GM19035 (cell line): ENCODE data around the gene MBD4.
A peak's percentile ranks its signal among the peaks of the same experiment; 100 is the strongest.
"Not testable (repeated sequence)": the region's sequence is repeated elsewhere in the genome, so short reads cannot be mapped to it uniquely, and the experiment has no call there.

Source experiments
- ATAC-seq: cut with Tn5 transposase; IDR thresholded peaks from one replicate; pipeline ENCODE4 v1.9.1; 2021; ENCODE audit not compliant: unreplicated experiment

MBD4 gene

DNA sequence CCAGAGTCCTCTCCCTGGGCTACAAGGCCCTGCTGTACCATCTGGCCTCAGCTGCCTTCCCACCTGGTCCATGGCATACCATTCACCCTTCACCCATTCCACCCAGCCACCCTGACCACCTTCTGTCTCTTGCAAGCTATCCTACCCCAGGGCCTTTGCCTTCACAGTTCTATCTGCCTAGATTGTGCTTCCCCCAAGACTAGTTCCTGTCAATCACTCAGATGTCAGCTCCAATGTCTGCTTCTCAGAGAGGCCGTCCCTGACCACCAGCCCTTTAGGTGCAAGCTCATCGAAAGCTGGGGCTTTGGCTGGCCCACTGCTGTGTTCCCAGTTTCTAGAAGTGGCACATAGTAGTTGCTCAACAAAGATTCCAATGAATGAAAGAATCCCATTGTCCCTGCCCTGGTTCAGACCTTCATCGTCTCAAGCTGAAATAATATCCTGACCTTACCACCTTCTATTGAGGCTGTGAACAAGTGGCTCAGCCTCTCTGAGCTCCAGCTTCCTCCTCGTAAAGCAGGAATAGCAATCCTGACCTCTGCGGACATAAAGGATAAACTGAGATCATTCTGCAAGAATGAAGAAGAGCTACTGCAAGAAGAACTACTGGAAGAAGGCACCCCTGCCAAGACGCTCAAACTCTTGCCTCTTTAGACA lies 27.1 kb downstream of the MBD4 start:
- ATAC-seq = no peak

DNA sequence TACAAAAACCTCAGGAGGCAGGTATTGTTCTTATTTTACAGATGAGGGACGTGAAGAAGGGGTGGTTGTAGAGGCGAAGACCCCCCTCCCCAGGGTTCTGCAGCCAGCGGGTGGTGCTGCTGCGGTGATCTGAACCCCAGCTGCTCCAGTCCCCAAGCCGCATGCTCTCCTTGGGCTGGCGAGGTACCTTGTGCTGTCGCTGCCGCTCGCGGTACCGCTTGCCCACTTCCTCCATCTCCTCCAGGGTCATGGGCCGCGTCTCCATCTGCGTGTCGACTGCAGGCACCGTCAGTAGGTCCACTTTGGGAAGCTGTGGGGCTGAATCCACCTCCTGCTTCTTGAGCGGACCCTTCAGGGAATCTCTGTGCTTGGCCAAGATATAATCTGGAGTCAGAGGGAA lies 28.8 kb downstream of the MBD4 start:
- ATAC-seq = no peak

DNA sequence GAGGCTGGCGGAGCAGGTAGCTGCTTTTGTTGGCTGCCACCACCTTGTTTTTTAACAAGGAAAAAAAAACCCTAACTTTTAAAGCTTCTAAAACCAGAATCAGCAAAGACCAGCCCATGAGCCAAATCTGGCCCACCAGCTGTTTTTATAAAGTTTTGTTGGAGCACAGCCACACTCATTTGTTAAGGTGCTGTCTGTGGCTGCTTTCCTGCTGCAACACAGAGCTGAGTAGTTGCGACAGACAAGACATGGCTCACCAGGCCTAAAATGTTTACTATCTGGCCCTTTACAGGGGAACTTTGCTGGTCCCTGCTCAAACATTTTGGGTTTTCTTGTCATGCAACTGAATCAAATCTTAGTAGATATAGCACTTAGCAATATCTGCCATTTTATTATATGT lies 30.2 kb downstream of the MBD4 start:
- no peak for ATAC-seq

DNA sequence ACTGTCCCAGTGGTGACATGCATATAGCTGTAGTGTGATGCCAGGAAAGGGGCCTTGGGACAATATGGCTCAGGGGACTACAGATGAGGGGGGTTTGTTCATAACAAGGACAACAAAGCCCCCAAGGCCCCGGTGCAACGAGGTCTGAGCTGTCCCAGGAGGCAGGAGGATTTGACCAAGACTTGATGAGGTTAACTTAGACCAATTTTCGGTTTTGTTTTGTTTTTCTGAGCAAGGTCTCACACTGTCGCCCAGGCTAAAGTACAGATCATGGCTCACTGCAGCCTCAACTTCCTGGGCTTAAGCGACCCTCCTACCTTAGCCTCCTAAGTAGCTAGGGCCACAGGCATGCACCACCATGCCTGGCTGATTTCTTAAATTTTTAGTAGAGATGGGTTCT lies 35.1 kb downstream of the MBD4 start:
- ATAC-seq = no peak

DNA sequence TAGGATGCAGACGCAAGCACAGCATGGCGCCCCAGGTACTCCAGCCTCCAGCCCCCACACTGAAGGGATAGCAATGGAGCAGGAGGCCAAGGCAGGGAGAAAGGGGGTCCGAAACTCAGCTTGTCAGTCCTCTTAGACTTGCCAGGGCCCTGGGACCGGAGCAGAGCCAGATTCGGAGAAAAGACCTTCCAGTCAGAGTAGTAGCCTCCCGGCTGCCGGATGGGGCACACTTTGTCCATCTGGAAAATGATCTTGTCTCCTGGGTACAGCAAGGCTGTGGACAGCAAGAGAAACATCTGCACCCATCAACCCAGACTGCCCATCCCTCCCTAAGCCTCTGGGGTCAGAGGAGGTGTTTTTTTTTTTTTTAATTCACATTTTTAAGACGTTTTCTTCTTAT lies 35.6 kb downstream of the MBD4 start:
- ATAC-seq = no peak

DNA sequence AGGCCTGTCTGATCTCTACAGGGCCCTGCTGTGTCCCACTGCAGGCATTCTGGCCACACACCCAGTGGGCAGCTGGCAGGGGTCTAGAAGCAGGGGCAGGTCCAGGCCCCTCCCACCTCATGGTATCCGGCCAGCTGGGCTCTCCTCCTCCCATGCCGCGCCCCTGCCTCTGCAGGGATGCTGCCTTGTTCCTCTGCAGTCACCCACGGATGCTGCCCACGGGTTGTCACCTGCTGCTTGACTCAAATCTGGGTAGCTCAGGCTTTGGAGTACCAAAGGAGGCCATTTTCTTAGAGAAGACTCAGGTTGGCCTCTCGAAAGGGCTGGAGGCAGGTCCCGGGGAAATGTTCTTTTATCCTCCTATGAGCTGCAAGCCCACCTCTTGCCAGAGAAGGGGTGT lies 36.3 kb downstream of the MBD4 start:
- no peak for ATAC-seq

DNA sequence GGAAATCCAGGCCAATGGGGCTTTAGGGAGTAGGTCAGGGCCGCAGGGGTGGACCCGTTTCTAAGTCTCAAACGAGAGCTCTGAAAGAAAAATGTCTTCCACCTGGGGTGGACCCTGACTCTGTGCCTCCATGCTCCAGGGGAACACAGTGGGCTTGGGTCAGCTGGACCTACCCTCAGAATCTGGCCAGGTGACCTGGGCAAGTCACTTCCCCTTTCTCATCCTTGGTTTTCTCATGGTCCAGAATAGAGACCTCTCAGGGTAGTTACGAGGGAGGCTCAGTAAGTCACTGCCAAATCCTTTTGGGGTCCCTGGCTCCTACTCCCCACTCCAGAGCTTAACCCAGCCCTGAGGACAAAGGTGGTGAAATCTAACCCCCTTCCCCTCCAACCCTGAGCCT lies 37.1 kb downstream of the MBD4 start:
- no peak for ATAC-seq

DNA sequence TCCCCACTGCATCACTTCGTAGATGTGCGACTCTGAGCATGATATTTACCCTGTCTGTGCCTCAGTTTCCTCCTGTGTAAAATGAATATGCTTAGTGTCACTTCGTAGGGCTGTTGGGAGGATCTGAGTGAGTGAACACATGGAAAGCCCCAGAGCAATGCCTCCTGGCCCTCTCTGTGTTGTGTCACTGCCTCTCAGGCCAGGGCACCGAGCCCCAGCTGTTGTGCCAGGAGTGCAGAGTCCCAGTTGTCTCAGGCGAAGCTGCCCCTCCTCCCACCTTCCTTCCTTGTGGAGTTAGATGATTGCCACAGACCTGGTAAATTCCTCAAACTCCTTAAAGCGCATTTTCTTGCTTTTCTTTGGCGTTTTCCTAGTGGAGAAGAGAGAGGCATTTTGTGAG lies 37.5 kb downstream of the MBD4 start:
- no peak for ATAC-seq

DNA sequence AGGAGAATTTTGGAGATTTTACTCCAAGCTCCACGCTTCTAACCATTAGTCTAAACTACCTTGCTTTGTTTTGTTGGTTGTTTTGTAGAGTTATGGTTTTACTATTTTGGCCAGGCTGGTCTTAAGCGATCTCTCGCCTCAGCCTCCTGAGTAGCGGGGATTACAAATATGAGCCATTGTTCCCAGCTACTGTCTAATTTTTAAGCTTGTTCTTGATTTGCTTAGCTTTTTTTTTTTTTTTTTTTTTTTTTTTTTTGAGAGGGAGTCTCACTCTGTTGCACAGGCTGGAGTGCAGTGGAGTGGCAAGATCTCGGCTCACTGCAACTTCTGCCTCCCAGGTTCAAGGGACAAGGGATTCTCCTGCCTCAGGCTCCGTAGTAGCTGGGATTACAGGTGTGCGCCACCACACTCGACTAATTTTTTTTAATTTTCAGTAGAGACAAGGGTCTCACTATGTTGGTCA lies 39.8 kb downstream of the MBD4 start:
- peak; percentile 33 for ATAC-seq

DNA sequence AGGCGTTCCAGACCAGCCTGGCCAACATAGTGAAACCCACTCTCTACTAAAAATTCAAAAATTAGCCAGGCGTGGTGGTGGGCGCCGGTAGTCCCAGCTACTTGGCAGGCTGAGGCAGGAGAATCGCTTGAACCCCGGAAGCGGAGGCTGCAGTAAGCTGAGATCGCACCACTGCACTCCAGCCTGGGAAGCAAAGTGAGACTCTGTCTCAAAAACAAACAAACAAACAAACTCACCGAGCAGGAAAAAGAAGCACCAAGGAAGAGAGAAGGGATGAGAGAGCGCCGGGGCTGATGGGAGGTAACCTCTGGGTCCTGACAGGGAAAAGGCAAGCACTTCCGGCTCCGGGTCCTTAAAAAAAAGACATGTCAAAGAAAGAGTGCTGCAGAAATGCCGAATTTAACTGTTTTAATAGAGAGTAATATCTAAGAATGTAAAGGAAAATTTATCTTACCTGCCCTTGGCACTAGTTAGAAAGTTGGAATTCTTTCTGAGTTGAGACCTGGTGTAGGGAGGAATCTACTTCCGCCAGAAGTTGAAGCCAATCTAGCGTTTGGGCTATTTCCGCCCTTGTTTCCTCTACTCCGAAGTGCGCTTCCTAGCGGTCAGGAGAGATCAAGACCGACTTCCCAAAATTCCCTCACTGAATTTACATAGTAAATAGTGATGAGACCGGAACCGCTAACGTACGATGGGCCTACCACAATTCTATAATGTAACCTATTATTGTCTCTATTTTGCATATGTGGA lies 40.4 kb downstream of the MBD4 start:
- peak; percentile 87 for ATAC-seq

DNA sequence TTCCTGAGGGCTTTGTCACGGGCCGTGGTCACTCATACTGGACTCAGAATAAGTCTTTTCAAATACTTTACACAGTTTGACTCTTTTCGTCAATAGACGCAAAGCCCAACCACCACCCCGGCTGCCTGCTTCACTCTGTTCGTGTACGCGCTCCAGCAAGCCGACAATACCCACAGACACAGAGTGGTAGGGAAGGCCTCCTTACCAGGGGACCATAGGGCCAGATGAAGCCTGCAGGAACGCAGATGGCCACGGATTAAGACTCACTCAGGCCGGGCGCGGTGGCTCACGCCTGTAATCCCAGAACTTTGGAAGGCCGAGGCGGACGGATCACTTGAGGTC lies 41.0 kb downstream of the MBD4 start:
- peak; percentile 16 for ATAC-seq

DNA sequence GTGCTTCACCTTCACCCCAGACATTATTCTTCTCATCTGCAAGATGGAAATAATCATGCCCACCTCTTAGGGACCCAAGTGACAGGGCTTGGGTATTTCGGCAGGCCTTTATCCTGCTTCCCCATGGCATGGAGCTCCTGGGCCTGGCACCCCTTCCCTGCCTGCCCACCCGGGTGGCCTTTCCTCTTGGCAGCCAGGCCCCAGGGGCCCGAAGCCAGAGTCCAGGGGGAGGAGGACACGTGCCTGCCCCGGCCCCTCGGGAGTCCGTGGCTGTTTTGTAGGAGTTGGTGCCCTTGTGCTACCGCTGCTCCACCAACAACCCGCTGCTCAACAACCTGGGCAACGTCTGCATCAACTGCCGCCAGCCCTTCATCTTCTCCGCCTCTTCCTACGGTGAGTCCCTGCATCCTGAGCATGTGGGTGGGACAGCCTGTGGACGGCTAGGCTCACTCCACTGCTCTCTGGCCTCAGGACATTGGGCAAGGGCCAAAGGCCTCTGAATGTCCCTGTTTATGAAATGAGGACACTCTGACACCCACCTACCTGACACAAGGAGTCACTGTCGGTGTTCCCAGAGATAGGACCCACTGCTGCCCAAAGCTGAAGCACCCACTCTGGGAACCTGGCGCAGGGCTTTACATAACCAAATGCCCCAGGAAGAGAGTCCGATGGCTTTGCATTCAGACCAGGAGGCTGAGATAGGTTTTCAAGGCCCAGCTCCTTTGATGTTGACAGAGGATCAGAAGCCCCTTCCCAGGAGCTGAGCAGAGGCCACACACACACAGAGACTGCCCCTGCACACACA lies 45.8 kb downstream of the MBD4 start:
- ATAC-seq = not testable (repeated sequence)

DNA sequence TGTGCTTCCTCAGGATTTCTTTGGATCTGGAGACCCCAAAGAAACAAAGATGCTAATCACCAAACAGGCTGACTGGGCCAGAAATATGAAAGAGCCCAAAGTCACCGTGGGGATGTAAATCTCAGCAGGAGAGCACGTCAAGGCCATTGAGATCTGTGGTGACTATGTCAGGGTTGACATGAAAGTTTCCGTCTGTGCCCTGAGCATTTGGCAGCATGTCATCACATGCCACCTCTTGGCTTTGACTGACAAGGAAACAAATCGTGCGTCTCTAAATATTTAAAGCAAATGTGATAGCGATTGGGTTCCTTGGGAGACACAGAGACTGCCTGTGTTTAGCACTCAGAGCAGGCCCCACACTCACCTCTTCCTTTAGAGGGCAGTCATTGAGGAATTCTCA lies 46.5 kb downstream of the MBD4 start:
- no peak for ATAC-seq

DNA sequence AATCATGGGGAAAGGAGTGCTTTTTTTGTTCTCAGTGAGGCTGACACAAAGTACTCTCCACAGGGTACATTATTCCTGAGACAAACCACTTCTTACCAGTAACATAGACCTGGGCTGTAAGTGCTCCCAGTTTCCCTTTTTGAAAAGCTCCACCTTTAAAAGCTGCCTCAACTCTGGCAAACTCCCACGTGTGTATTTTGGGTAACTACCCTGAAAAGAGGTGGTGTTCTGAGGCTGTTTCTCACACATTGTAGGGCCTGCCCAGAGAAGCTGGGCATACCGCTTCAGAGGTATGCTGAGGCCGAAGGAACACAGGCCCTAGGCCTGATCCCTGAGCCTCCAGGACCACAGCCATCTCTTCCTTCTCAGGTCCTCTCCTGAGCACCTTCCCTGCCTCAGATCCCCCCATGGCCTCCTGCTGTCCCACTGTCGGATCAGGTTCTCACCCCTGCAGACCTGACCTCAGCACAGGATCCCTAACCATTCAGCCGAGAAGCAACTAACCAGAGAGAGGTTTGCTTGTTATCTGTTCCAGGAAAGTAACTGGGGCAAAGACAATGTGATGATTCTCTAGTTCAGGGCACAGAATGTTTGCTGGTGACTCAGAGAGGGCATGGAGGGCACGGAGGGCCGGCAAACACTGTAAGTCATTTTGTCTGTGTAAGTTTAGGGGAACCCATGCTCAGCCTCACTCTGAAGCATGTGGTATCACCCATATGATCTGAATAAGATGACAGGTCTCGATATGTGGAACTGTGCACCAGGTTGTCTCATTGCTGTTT lies 47.5 kb downstream of the MBD4 start:
- ATAC-seq = not testable (repeated sequence)

DNA sequence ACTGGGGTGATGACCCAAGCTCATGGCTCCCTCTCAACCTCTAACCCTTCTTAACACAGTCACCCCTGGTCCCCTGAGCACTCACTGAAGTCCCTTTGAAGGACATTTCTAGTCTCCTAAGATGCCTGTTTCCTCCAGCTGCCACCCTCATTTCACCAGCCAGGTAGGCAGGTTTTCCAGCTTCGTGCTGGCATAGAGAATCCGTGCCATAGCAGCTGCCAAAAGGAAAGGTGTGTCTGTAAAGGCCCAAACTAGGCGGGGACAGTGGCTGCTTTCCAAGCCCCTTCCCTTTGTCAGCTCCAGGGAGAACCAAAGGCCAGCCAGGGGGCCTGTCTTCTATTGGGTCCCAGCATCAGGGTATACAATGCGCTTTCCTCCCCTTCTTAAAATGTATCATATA lies 48.2 kb downstream of the MBD4 start:
- not testable (repeated sequence) for ATAC-seq

DNA sequence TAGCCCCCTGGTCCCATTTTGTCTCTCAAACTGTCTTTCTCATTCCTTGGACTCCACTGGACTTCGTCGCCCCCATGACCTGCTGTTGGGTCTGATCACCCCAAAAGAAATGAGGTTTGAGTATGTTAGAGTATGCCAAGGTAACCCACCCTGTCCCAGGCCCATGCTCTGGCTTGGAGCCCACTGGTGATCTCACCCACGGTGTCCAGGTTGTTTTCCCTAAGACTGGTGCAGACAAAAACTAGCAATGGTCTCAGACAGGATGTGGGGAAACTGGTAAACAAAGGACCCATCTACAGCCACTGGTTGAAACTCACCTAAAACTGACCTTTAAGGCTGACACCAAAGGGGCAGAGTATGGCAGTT lies 50.2 kb downstream of the MBD4 start:
- ATAC-seq = no peak

DNA sequence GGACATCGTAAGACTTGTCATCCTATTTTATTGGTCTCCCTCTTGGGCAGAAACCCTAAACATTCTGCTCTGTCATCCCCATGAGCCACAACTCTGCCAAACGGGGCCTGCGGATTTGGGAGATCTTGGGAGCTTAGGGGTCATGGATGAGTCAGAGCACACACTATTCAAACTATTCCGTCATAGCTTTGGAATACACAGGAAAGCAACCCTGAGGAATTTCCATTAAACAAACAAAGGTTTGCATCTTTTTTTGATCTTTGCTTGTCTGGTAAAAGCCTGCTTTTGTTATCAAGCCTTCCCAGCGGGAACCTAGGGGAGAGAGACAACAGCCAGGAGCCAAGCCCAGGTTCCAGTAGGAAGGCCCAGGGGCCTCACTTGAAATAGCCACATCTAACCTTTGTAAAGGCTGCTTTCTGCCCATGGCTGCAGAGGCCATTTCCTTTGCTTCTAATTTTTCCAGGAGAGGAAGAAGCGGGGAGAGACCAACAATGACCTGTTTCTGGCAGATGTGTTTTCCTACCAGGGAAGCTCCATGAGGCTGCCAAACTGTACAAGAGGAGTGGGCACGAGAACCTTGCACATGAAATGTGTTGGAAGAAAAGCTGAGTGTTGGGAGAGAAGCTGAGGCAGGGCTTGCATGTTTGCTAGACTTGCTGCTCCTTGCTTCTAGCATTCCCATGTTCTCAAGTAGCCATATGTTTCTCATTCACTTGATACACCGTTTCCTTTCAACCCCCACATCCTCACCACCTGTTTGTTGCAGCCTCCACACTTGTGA lies 50.8 kb downstream of the MBD4 start:
- ATAC-seq = not testable (repeated sequence)

DNA sequence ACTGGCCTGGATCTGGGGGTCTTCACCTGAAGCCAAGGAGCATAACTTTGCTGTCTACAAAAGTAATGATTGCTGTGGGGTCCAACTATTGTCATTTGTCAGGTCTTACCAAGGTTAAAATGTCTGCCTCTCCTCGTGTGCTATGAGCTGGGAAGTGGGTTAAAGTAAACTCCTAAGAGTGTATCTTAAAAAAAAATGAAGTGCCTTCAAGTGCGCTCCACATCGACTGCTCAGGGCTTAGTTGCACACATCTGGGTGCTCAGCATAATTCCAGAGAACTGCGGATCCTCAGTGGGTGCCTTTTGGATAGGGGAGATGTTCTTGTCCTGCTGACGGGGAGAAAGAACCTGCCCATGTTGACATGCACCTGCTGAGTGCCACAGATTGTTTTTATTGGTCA lies 52.3 kb downstream of the MBD4 start:
- ATAC-seq = no peak

DNA sequence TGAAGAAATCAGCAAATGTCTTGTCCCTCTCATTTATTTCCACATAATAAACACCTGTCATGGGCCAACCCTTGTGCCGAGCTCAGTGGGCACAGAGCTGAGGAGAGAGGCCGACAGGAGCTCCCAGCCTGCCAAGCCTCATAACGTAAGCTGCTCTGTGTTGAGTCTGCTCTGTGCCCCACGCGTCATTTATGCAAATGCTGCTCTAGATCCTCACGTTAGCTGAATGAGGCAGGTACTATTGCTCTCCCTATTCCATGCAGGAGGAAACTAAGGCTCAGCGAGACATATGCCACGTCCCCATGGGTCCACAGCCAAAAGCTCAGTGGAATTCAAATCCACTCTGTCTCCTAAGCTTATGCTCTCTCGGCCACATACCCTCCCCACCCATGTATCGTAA lies 52.8 kb downstream of the MBD4 start:
- no peak for ATAC-seq

DNA sequence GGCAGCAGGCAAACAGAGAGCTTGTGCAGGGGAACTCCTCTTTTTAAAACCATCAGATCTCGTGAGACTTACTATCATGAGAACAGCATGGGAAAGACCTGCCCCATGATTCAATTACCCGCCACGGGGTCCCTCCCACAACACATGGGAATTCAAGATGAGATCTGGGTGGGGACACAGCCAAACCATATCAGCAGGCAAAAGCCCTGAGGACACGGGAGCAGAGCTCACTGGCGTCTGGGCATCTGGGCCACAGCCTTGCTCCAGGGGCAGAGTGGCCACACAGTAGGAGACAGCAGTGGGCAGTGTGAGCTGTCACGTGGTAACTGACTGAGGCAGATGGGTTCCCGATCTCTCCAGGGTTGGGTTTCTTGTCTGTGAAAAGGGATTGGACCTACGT lies 54.2 kb downstream of the MBD4 start:
- ATAC-seq = not testable (repeated sequence)
